ENCODE measurements around the gene PRKAG2.

- TF ChIP-seq GATA2 (IDR thresholded peaks at IDR 0.05; ENCODE audit: low read depth, low read length) (no peak), GATA3 (IDR thresholded peaks at IDR 0.05; ENCODE audit: low read depth, low read length) (no peak)
Measured at GRCh38 chr7:151699928-151700319, 177.0 kb downstream of the PRKAG2 start.

Measured in SH-SY5Y (cell line).